Endothelial cell of umbilical vein (primary cell): ENCODE measurements around the gene DDX42. TPM values are rescaled to one million over a fixed set of nuclear protein-coding genes. Genes with fewer than 3 reads are reported as not detected.

Source experiments
- BruUV-seq: library from RNA; stranded (reverse); fragments of 400-500 nt; replicated peaks from 2 replicates; lab custom pipeline; 2021; lab: Mats Ljungman, UMichigan
- CTCF ChIA-PET: fragments of 300-600, 350-600 bp; sonication (Branson Sonifier 250); formaldehyde crosslinking; loops from one replicate; lab custom pipeline; 2021; ENCODE audit warnings: antibody characterized with exemption, inconsistent platforms; lab: Charles Lee
- POLR2A ChIA-PET: fragments of 300-600, 350-600 bp; sonication (Branson Sonifier 250); formaldehyde crosslinking; loops from one replicate; lab custom pipeline; 2021; ENCODE audit warnings: antibody characterized with exemption, inconsistent platforms; lab: Charles Lee
- DNase-seq: peaks from one replicate; pipeline ENCODE4 v3.0.0-alpha.2; 2011; ENCODE audit warnings: low read depth, low spot score
- FAIRE-seq: peaks from 2 replicates; lab custom pipeline; 2011; peaks lifted over from hg19 to GRCh38; lab: Jason Lieb, UNC
- H2AFZ ChIP-seq: 2 replicates; pipeline ENCODE4 v1.6.0; 2012; ENCODE audit warnings: low read depth, low read length, control low read depth, inconsistent platforms
- H3K27ac ChIP-seq: 2 replicates; pipeline ENCODE4 v1.5.1; 2011; ENCODE audit warnings: low read depth, mild to moderate bottlenecking, control low read depth, low read length, moderate library complexity; ENCODE audit not compliant: insufficient read depth
- H3K27me3 ChIP-seq, 2 experiments: 2 replicates each; pipeline versions ENCODE4 v1.6.0 to v1.6.1; 2011; ENCODE audit warnings: low read length in 2 of 2, mixed read lengths in 1 of 2; ENCODE audit not compliant: control insufficient read depth in 2 of 2, insufficient read depth in 2 of 2
- H3K36me3 ChIP-seq, 2 experiments: 2 replicates in 1 of 2; 3 replicates in 1 of 2; pipeline ENCODE4 v1.5.1; 2011; ENCODE audit warnings: low read length in 2 of 2, mild to moderate bottlenecking in 1 of 2, moderate library complexity in 1 of 2; ENCODE audit not compliant: control insufficient read depth in 2 of 2, insufficient read depth in 2 of 2; ENCODE audit errors: extremely low read depth in 1 of 2
- H3K4me1 ChIP-seq: 3 replicates; pipeline ENCODE4 v1.5.1; 2011; ENCODE audit warnings: mild to moderate bottlenecking, low read length; ENCODE audit not compliant: control insufficient read depth, insufficient read depth; ENCODE audit errors: extremely low read depth
- H3K4me2 ChIP-seq: 2 replicates; pipeline ENCODE4 v1.6.1; 2011; ENCODE audit warnings: low read length, control low read depth, mixed read lengths; ENCODE audit not compliant: insufficient read depth
- H3K4me3 ChIP-seq, 3 experiments: fragments of 200-600 bp in 1 of 3; sonication (generic), shearing (Covaris generic) in 1 of 3; replicated peaks in 1 of 3; 2 replicates each; pipeline ENCODE4 v1.5.1; 2011 to 2016; ENCODE audit warnings: control low read depth in 3 of 3, low read length in 3 of 3, mild to moderate bottlenecking in 2 of 3, inconsistent platforms in 1 of 3, low read depth in 1 of 3, moderate library complexity in 1 of 3; ENCODE audit not compliant: insufficient read depth in 1 of 3
- H3K79me2 ChIP-seq: 2 replicates; pipeline ENCODE4 v1.6.0; 2012; ENCODE audit warnings: low read length, inconsistent platforms; ENCODE audit not compliant: control insufficient read depth, insufficient read depth
- H3K9ac ChIP-seq: replicated peaks from 2 replicates; pipeline ENCODE3; 2011; ENCODE audit warnings: low read length, control low read depth; ENCODE audit not compliant: insufficient read depth; ENCODE audit errors: extremely low read depth
- H3K9me1 ChIP-seq: replicated peaks from 3 replicates; pipeline ENCODE4 v1.6.0; 2011; ENCODE audit warnings: mild to moderate bottlenecking, low read length; ENCODE audit not compliant: control insufficient read depth, insufficient read depth; ENCODE audit errors: extremely low read depth
- H3K9me3 ChIP-seq: replicated peaks from 2 replicates; pipeline ENCODE4 v1.5.1; 2012; ENCODE audit warnings: low read length, inconsistent platforms; ENCODE audit not compliant: control insufficient read depth, insufficient read depth
- H4K20me1 ChIP-seq: replicated peaks from 2 replicates; pipeline ENCODE3; 2011; ENCODE audit warnings: mild to moderate bottlenecking, low read length; ENCODE audit not compliant: control insufficient read depth, insufficient read depth; ENCODE audit errors: extremely low read depth
- CTCF ChIP-seq, 2 donors: IDR thresholded peaks; 1 replicate in 1 of 2; 2 replicates in 1 of 2; pipeline ENCODE4 v1.5.1; 2011; ENCODE audit warnings: low read length in 2 of 2, mild to moderate bottlenecking in 2 of 2, moderate library complexity in 2 of 2, control low read depth in 1 of 2, inconsistent platforms in 1 of 2, low read depth in 1 of 2; ENCODE audit not compliant: insufficient read depth in 1 of 2; ENCODE audit errors: extremely low read depth in 1 of 2
- EZH2 ChIP-seq: IDR thresholded peaks from 2 replicates; pipeline ENCODE4 v1.6.1; 2012; ENCODE audit warnings: borderline replicate concordance, low read depth, mild to moderate bottlenecking, moderate library complexity, low read length, inconsistent platforms; ENCODE audit not compliant: severe bottlenecking
- FOS ChIP-seq: IDR thresholded peaks from 2 replicates; pipeline ENCODE4 v1.6.1; 2011; ENCODE audit warnings: mild to moderate bottlenecking, low read length, moderate library complexity, borderline replicate concordance; ENCODE audit not compliant: insufficient read depth
- GATA2 ChIP-seq: IDR thresholded peaks from 2 replicates; pipeline ENCODE4 v1.7.0; 2011; ENCODE audit warnings: low read depth, mild to moderate bottlenecking, moderate library complexity, mixed read lengths, low read length; ENCODE audit not compliant: insufficient read length, insufficient read depth
- JUN ChIP-seq: IDR thresholded peaks from 2 replicates; pipeline ENCODE4 v1.6.1; 2011; ENCODE audit warnings: borderline replicate concordance, low read depth; ENCODE audit not compliant: insufficient read length, insufficient read depth
- MAX ChIP-seq: IDR thresholded peaks from 2 replicates; pipeline ENCODE4 v1.6.1; 2011; ENCODE audit not compliant: insufficient read depth, insufficient read length
- MYC ChIP-seq: IDR thresholded peaks from one replicate; pipeline ENCODE4 v1.6.1; 2011; ENCODE audit warnings: mild to moderate bottlenecking, low read depth, low read length
- POLR2A ChIP-seq: IDR thresholded peaks from 2 replicates; pipeline ENCODE4 v1.6.1; 2012; ENCODE audit warnings: low read depth, mild to moderate bottlenecking, control low read depth, low read length
- POLR2AphosphoS5 ChIP-seq: IDR thresholded peaks from 2 replicates; pipeline ENCODE4 v1.6.1; 2012; ENCODE audit warnings: low read depth, mild to moderate bottlenecking, control low read depth, low read length, moderate library complexity; ENCODE audit not compliant: insufficient read depth
- dilution Hi-C: fragments of 300-500 bp; cut with MboI; formaldehyde crosslinking; loops from one replicate; pipeline ENCODE4 v1.15.0; 2019; ENCODE audit warnings: low sequenced_read_pairs; ENCODE audit not compliant: extremely low pct_ligation_motif_present
- intact Hi-C: fragments of 100-400 bp; cut with micrococcal nuclease; formaldehyde crosslinking; loops from one replicate; pipeline ENCODE4 v1.10.0; 2022
- polyA plus RNA-seq, 4 experiments: library from polyadenylated mRNA; depleted of rRNA in 3 of 4; stranded (reverse) in 3 of 4; unstranded in 1 of 4; fragments of >200 nt; gene quantifications; 2 replicates each; pipeline versions ENCODE4 v1.2.1 to v1.2.3, GENCODE V29; 2011 to 2012; ENCODE audit warnings: missing spikeins in 1 of 4
- total RNA-seq: library from RNA; stranded (reverse); gene quantifications from 2 replicates; pipeline ENCODE4 v1.2.3, GENCODE V29; 2021

The DDX42 gene
- total and polyA plus RNA-seq, 2 donors (not counting 3 experiments of a cell fraction or from before 2014, with no cell fraction given), result 48.1 to 124 TPM

DNA sequence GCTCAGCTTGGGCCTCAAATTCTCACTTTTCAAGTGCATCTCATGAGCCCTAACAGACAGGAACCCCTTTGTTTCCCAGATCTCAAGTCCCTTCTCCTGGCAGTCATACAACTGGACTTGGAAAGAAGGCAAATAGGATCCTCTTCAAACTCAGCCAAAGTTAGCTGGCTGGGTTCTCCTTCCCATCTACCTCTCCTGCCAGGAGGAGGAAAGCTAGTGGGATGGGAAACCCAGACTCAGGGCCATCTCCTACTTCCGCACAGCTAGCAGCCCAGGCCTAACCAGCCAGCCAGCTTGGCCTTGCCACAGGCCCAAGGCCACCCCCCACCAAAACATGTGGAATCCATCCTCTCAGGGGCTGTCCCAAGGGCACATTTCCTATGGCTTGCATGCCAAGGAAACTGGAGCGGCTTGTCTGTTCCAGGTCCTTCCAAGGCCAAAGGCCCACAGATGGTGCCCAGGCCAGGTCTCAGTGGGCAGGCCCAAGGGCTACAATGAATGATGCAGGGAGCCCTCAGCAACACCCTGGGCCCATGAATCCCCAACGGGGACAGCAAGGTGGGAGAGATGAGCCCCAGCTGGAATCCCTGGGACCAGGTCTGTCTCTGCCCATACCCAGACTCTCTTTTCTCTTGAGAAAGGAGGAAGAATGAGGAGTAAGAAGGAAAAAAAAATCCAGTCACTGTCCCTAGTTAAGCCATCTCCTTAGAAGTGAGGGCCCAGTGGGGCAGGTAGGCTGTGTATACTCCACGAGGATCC, 66.8 kb downstream of the DDX42 start:
- Histone ChIP-seq H3K9me3 (no peaks in the 10 kb centered on the region), H3K4me3 (peak overlapping the region in 1 of 3 experiments; percentile 77), H3K4me2 (peak overlapping the region; percentile 84), H4K20me1 (no peaks in the 10 kb centered on the region), H3K27ac (no peak overlapping the region), H3K4me1 (peaks cover 24% of the 10 kb centered on the region), H3K79me2 (peaks cover 43% of the 10 kb centered on the region), H3K27me3 (no peaks in the 10 kb centered on the region), H3K36me3 (peaks cover 0 to 2% of the 10 kb centered on the region in 2 experiments), H2AFZ (no peak overlapping the region), H3K9ac (no peak overlapping the region), H3K9me1 (no peaks in the 10 kb centered on the region)
- ChIA-PET POLR2A (no interaction called here), CTCF (interaction anchor here (1.1 to 2.0 kb wide), 4 partner anchors 8 to 25 kb away, joined by 3 to 5 read pairs (median 4); partner anchors contain the start of gene PSMC5)
- no peak for DNase-seq
- no peak for FAIRE-seq
- TF ChIP-seq MYC (no peak), POLR2A (no peak), GATA2 (no peak)
- dilution Hi-C loops (no loop called here), intact Hi-C loops (loop anchor here (1.0 kb wide), 1 partner anchor 13 kb away; the partner anchor contains the start of genes FTSJ3 and PSMC5)
- BruUV-seq, result TSS peak; percentile 13

- Histone ChIP-seq H3K36me3 (no peaks in the 10 kb centered on the region), H3K79me2 (peaks cover 43% of the 10 kb centered on the region), H3K4me1 (peaks cover 24% of the 10 kb centered on the region), H3K4me2 (peak overlapping the region; percentile 84), H3K27ac (peak overlapping the region; percentile 38), H3K9me3 (no peaks in the 10 kb centered on the region), H3K4me3 (peak overlapping the region; percentile 56 to 86 (median 77)), H2AFZ (peak overlapping the region; percentile 70), H3K27me3 (no peaks in the 10 kb centered on the region), H4K20me1 (no peaks in the 10 kb centered on the region), H3K9me1 (no peaks in the 10 kb centered on the region), H3K9ac (peak overlapping the region; percentile 75)
- peak; percentile 79 for FAIRE-seq
- ChIA-PET CTCF (interaction anchor here (0.6 to 1.2 kb wide), 6 partner anchors 8 to 25 kb away, joined by 3 to 4 read pairs (median 3); partner anchors contain the start of gene PSMC5), POLR2A (no interaction called here)
- BruUV-seq, result no TSS peak
- DNase-seq, result peak; percentile 56
- no peak for TF ChIP-seq JUN
- no peak for TF ChIP-seq CTCF (IDR thresholded peaks at IDR 0.05; ENCODE audit: extremely low read depth in 1 of 2, insufficient read depth in 1 of 2, low read depth in 1 of 2, low read length in 2 of 2)
- TF ChIP-seq POLR2AphosphoS5, result no peak
- TF ChIP-seq MAX, result no peak
- TF ChIP-seq MYC, result no peak
- TF ChIP-seq FOS, result no peak
- TF ChIP-seq GATA2, result no peak
- TF ChIP-seq EZH2, result no peak
- no peak for TF ChIP-seq POLR2A
- intact Hi-C loops (loop anchor here (1.0 kb wide), 1 partner anchor 14 kb away; the partner anchor contains the start of genes FTSJ3 and PSMC5), dilution Hi-C loops (no loop called here)
These were observed 67.6 kb downstream of the DDX42 start for GRCh38 chr17:63841350-63842172.
